Nephron (organoid): ENCODE measurements around the gene E2F3.

ENCODE experiments used
- H3K27ac Mint-ChIP-seq, 3 experiments: 2 replicates each; pipeline ENCODE4 v1.8.0; 2020; ENCODE audit warnings: mixed read lengths in 3 of 3, mild to moderate bottlenecking in 2 of 3, moderate library complexity in 1 of 3
- H3K27me3 Mint-ChIP-seq: 2 replicates; pipeline ENCODE4 v1.8.0; 2021; ENCODE audit warnings: low read depth, mild to moderate bottlenecking, moderate library complexity, mixed read lengths
- H3K36me3 Mint-ChIP-seq: 2 replicates; pipeline ENCODE4 v1.8.0; 2020; ENCODE audit warnings: low read depth, mixed read lengths
- H3K4me1 Mint-ChIP-seq: 2 replicates; pipeline ENCODE4 v1.8.0; 2020; ENCODE audit warnings: mixed read lengths
- H3K4me3 Mint-ChIP-seq, 3 experiments: 2 replicates each; pipeline ENCODE4 v1.8.0; 2020; ENCODE audit warnings: mild to moderate bottlenecking in 3 of 3, mixed read lengths in 3 of 3, moderate library complexity in 2 of 3
- H3K9me3 Mint-ChIP-seq: 2 replicates; pipeline ENCODE4 v1.8.0; 2020; ENCODE audit warnings: mixed read lengths
- TF ChIP-seq, protein P1 (sequence below), 3 experiments: fragments of 200-600 bp; sonication (generic); IDR thresholded peaks; one replicate each; pipeline ENCODE4 v1.5.0; 2021; ENCODE audit warnings: antibody characterized with exemption in 3 of 3; ENCODE audit not compliant: unreplicated experiment in 3 of 3

Gene E2F3

DNA sequence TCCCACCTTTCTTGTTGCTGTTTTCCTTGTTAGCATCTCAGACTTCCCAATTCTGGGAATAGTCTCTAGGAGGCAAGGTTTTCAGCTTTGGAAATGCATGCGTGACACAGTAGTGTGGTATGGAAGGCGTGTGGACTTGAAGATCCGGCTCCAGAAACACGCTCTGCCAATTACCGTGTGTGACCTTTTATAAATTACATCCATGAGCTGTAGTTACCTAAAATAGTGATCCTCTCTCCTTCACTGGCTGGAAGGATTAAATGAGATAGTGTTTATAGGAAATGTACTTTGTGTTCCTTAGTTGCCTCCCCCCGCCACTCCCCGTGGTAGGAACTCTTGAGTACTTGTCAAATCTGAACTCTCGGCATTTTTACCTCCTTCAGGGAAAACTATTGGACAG, 13.0 kb downstream of the E2F3 start:
- no peaks in the 10 kb centered on the region for H3K27me3 Mint-ChIP-seq
- no peaks in the 10 kb centered on the region for H3K9me3 Mint-ChIP-seq
- no peak overlapping the region for H3K4me3 Mint-ChIP-seq
- TF ChIP-seq, protein P1, sequence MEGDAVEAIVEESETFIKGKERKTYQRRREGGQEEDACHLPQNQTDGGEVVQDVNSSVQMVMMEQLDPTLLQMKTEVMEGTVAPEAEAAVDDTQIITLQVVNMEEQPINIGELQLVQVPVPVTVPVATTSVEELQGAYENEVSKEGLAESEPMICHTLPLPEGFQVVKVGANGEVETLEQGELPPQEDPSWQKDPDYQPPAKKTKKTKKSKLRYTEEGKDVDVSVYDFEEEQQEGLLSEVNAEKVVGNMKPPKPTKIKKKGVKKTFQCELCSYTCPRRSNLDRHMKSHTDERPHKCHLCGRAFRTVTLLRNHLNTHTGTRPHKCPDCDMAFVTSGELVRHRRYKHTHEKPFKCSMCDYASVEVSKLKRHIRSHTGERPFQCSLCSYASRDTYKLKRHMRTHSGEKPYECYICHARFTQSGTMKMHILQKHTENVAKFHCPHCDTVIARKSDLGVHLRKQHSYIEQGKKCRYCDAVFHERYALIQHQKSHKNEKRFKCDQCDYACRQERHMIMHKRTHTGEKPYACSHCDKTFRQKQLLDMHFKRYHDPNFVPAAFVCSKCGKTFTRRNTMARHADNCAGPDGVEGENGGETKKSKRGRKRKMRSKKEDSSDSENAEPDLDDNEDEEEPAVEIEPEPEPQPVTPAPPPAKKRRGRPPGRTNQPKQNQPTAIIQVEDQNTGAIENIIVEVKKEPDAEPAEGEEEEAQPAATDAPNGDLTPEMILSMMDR (IDR thresholded peaks at IDR 0.05; ENCODE audit: unreplicated experiment in 3 of 3): no peak
- H3K36me3 Mint-ChIP-seq: peaks cover 32% of the 10 kb centered on the region
- no peak overlapping the region for H3K27ac Mint-ChIP-seq
- peaks cover 27% of the 10 kb centered on the region for H3K4me1 Mint-ChIP-seq

DNA sequence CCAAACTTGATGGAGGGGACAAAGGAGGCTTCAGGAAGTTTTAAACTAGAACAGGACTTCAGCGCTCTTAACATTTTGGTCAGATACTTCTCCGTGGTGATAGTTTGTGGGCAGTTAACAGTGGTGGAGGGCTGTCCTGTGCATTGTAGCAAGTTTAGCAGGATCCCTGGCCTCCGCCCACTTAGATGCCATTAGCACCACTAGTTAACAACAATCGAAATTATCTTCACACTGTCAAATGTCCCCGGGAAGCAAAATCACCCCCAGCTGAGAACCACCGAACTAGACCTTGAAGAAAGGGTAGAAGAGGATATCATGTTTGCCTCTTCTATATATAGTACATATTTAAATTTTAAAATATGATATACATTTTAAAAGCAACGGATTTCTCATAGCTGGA, 13.6 kb downstream of the E2F3 start:
- Mint-ChIP-seq H3K9me3 (no peaks in the 10 kb centered on the region), H3K36me3 (peaks cover 34% of the 10 kb centered on the region), H3K4me3 (no peak overlapping the region), H3K27me3 (no peaks in the 10 kb centered on the region), H3K4me1 (peaks cover 27% of the 10 kb centered on the region), H3K27ac (no peak overlapping the region)
- TF ChIP-seq, protein P1 (IDR thresholded peaks at IDR 0.05; ENCODE audit: unreplicated experiment in 3 of 3): no peak

DNA sequence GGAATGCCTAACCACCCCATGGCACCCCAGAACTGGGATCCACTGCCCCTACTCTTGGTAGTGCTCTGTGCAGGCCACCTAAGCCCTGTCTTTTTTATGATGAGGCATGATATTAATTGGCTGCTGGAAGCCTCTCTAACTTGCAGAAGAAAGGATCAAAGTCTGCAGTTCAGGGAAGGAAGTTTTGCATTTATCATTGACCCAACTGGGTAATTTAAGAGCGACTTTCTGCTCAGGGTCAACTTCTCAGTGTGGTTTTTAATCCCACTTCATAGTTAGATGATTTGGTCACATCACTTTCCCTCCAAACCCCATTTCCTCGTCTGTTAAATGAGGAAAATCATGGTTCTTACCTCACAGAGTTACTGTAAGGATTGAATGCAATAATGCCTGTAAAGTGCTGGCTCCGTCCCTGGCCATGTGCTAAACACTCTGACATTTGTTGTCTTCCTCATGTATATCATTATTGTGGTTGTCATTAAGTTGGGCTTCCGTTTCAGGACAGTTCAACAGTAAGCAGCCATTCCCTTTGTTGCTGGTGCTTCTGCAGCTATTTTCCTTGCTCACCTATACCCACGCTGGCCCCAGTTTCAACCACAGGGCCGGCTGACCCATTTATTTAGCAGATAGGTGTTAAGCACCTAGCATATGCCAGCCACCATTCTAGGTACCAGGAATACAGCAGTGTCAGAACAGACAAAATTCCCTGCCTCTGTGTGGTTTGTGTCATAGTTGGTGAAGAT, 14.2 kb downstream of the E2F3 start:
- H3K27me3 Mint-ChIP-seq: no peaks in the 10 kb centered on the region
- H3K4me3 Mint-ChIP-seq: no peak overlapping the region
- H3K9me3 Mint-ChIP-seq: peaks cover under 1% of the 10 kb centered on the region
- peaks cover 37% of the 10 kb centered on the region for H3K36me3 Mint-ChIP-seq
- H3K27ac Mint-ChIP-seq: no peak overlapping the region
- TF ChIP-seq, protein P1 (IDR thresholded peaks at IDR 0.05; ENCODE audit: unreplicated experiment in 3 of 3): no peak
- H3K4me1 Mint-ChIP-seq: peaks cover 27% of the 10 kb centered on the region

DNA sequence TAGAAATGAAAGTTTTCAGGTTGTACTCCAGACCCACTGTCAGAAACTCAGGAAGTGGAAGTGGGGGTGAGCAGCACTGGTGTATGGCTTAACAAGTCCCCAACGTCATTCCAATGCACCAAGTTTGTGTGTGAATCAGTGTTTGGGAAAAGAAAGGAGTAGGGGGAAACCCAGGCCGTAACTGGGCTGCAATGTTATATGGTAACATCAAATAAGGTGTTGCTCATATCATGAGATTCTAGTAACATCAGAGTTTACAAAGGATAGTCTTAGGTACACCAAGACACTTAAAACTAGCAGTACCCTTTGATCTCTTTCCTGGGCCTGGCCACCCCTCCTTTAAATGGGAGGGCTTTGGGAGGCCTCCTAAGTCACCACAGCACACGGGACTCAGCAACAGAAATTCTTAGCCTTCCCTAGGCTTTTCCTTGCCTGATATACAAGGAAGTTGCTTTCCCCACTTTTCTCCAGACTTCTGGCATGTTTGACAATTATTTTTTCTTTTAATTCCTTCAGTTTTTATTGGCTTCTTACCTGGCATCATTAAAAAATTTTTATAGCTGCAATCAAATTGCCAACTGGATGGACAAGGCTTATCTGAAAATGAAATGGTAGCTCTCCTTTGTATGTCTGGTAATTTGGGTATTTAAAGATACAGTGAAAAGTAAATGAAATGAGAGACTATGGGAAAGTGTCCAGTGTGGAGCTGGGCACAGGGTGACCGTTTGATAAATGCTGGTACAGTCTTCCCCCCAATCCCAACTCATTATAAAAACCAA, 15.1 kb downstream of the E2F3 start:
- Mint-ChIP-seq H3K4me3 (no peak overlapping the region), H3K36me3 (peaks cover 40% of the 10 kb centered on the region), H3K27me3 (no peaks in the 10 kb centered on the region), H3K4me1 (peaks cover 23% of the 10 kb centered on the region), H3K27ac (peak overlapping the region in 1 of 3 experiments; percentile 40), H3K9me3 (peaks cover 8% of the 10 kb centered on the region)
- TF ChIP-seq, protein P1 (IDR thresholded peaks at IDR 0.05; ENCODE audit: unreplicated experiment in 3 of 3): no peak

DNA sequence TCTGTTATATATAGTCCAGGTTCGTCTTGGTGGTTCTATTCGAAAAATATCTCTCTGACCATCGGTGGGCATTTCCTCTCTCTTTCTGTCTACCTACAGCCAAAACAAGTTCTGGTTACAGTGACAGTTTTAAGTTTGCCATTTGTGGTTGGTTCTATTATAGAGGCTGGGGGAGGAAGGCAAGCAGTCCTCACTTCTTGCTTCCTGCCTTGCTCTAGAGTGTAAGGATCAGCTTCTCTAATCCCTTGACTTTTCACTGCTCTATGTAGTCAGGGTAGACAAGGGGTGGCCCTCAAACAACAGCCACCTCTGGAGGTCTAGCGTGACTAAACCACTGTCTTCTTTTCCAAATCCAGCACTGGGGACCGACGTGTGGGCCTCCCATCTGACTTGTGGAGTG, 16.1 kb downstream of the E2F3 start:
- Mint-ChIP-seq H3K36me3 (peaks cover 43% of the 10 kb centered on the region), H3K4me3 (no peak overlapping the region), H3K27me3 (no peaks in the 10 kb centered on the region), H3K27ac (no peak overlapping the region), H3K4me1 (peaks cover 16% of the 10 kb centered on the region), H3K9me3 (peaks cover 12% of the 10 kb centered on the region)
- TF ChIP-seq, protein P1 (IDR thresholded peaks at IDR 0.05; ENCODE audit: unreplicated experiment in 3 of 3): no peak
